H9 (cell line): Measurements from ENCODE around the gene IL1RAP. TPM values are rescaled to one million over a fixed set of nuclear protein-coding genes. Genes with fewer than 3 reads are reported as not detected.

Experiments used
- DNase-seq: peaks from one replicate; pipeline ENCODE4 v3.0.0-alpha.2; 2017
- H2AFZ ChIP-seq: one replicate; pipeline ENCODE4 v1.6.1; 2013; ENCODE audit warnings: mild to moderate bottlenecking, low read length, control low read depth, moderate library complexity
- H2AK5ac ChIP-seq: 2 replicates; pipeline ENCODE4 v1.6.1; 2013; ENCODE audit warnings: low read length, control low read depth, mixed read lengths; ENCODE audit not compliant: insufficient read length
- H2BK120ac ChIP-seq: one replicate; pipeline ENCODE4 v1.6.1; 2013; ENCODE audit warnings: low read depth, mild to moderate bottlenecking, low read length, control low read depth, inconsistent platforms; ENCODE audit not compliant: poor library complexity, severe bottlenecking
- H2BK12ac ChIP-seq: 2 replicates; pipeline ENCODE4 v1.6.1; 2013; ENCODE audit warnings: low read length, control low read depth, mixed read lengths, low read depth; ENCODE audit not compliant: insufficient read length
- H2BK15ac ChIP-seq: 2 replicates; pipeline ENCODE4 v1.6.1; 2013; ENCODE audit warnings: low read depth, low read length, control low read depth
- H2BK20ac ChIP-seq: one replicate; pipeline ENCODE4 v1.6.1; 2013; ENCODE audit warnings: low read depth, mild to moderate bottlenecking, low read length, control low read depth, inconsistent platforms; ENCODE audit not compliant: poor library complexity, severe bottlenecking
- H2BK5ac ChIP-seq: 2 replicates; pipeline ENCODE4 v1.6.1; 2013; ENCODE audit warnings: low read length, control low read depth, mixed read lengths; ENCODE audit not compliant: insufficient read length
- H3K14ac ChIP-seq: 2 replicates; pipeline ENCODE4 v1.6.1; 2013; ENCODE audit warnings: low read length, control low read depth; ENCODE audit not compliant: insufficient read depth
- H3K18ac ChIP-seq: 2 replicates; pipeline ENCODE4 v1.6.1; 2013; ENCODE audit warnings: low read depth, mild to moderate bottlenecking, mixed read lengths, low read length, control low read depth; ENCODE audit not compliant: insufficient read length
- H3K23ac ChIP-seq: 2 replicates; pipeline ENCODE4 v1.6.1; 2013; ENCODE audit warnings: low read length, control low read depth, mixed read lengths, low read depth; ENCODE audit not compliant: insufficient read length
- H3K23me2 ChIP-seq: 2 replicates; pipeline ENCODE4 v1.6.1; 2013; ENCODE audit warnings: low read depth, mild to moderate bottlenecking, mixed read lengths, low read length, control low read depth; ENCODE audit not compliant: insufficient read length, poor library complexity, severe bottlenecking
- H3K27ac ChIP-seq: 2 replicates; pipeline ENCODE4 v1.5.1; 2013; ENCODE audit warnings: low read length, control low read depth, mixed read lengths, low read depth; ENCODE audit not compliant: insufficient read length
- H3K27me3 ChIP-seq: 2 replicates; pipeline ENCODE4 v1.6.1; 2013; ENCODE audit warnings: low read length, control low read depth, inconsistent platforms; ENCODE audit not compliant: insufficient read depth
- H3K4ac ChIP-seq: 2 replicates; pipeline ENCODE4 v1.6.1; 2013; ENCODE audit warnings: low read depth, mild to moderate bottlenecking, control low read depth, inconsistent platforms, low read length, moderate library complexity
- H3K4me1 ChIP-seq: 2 replicates; pipeline ENCODE4 v1.6.1; 2013; ENCODE audit warnings: low read length, control low read depth, inconsistent platforms; ENCODE audit not compliant: insufficient read depth
- H3K4me2 ChIP-seq: 2 replicates; pipeline ENCODE4 v1.6.1; 2013; ENCODE audit warnings: low read length, control low read depth, mixed read lengths; ENCODE audit not compliant: insufficient read length, insufficient read depth
- H3K56ac ChIP-seq: 2 replicates; pipeline ENCODE4 v1.6.1; 2013; ENCODE audit warnings: low read depth, mild to moderate bottlenecking, mixed read lengths, low read length, control low read depth; ENCODE audit not compliant: insufficient read length
- H3K79me1 ChIP-seq: 2 replicates; pipeline ENCODE4 v1.6.1; 2013; ENCODE audit warnings: low read depth, mild to moderate bottlenecking, moderate library complexity, low read length, control low read depth, inconsistent platforms; ENCODE audit not compliant: insufficient read depth, poor library complexity, severe bottlenecking
- H3K79me2 ChIP-seq: 2 replicates; pipeline ENCODE4 v1.6.1; 2013; ENCODE audit warnings: low read length, control low read depth, inconsistent platforms; ENCODE audit not compliant: insufficient read depth
- H3K9ac ChIP-seq: 2 replicates; pipeline ENCODE4 v1.6.1; 2013; ENCODE audit warnings: low read length, control low read depth, mixed read lengths; ENCODE audit not compliant: insufficient read length; ENCODE audit errors: extremely low read depth
- H3K9me3 ChIP-seq: one replicate; pipeline ENCODE4 v1.6.1; 2013; ENCODE audit warnings: low read depth, low read length, inconsistent platforms; ENCODE audit not compliant: control insufficient read depth
- H3T11ph ChIP-seq: one replicate; pipeline ENCODE4 v1.6.1; 2013; ENCODE audit warnings: mild to moderate bottlenecking, low read length, control low read depth, inconsistent platforms
- H4K20me1 ChIP-seq: one replicate; pipeline ENCODE4 v1.6.1; 2013; ENCODE audit not compliant: control insufficient read depth, insufficient read length, insufficient read depth
- H4K5ac ChIP-seq: 2 replicates; pipeline ENCODE4 v1.6.1; 2013; ENCODE audit warnings: low read depth, mild to moderate bottlenecking, mixed read lengths, low read length, control low read depth; ENCODE audit not compliant: insufficient read length
- H4K8ac ChIP-seq: replicated peaks from 2 replicates; pipeline ENCODE4 v1.6.1; 2013; ENCODE audit warnings: low read length, control low read depth, mixed read lengths, low read depth; ENCODE audit not compliant: insufficient read length
- H4K91ac ChIP-seq: 2 replicates; pipeline ENCODE4 v1.6.1; 2013; ENCODE audit warnings: low read depth, mild to moderate bottlenecking, moderate library complexity, mixed read lengths, low read length, control low read depth; ENCODE audit not compliant: insufficient read length
- H3K27ac Mint-ChIP-seq, 3 experiments: 2 replicates in 2 of 3; 3 replicates in 1 of 3; pipeline ENCODE4 v1.8.0; 2020 to 2021; ENCODE audit warnings: mixed read lengths in 3 of 3, mild to moderate bottlenecking in 1 of 3, moderate library complexity in 1 of 3
- H3K27me3 Mint-ChIP-seq: 2 replicates; pipeline ENCODE4 v1.8.0; 2021; ENCODE audit warnings: low read depth, mild to moderate bottlenecking, moderate library complexity, mixed read lengths
- H3K36me3 Mint-ChIP-seq, 3 experiments: 2 replicates in 2 of 3; 3 replicates in 1 of 3; pipeline ENCODE4 v1.8.0; 2020 to 2021; ENCODE audit warnings: low read depth in 3 of 3, mixed read lengths in 3 of 3; ENCODE audit not compliant: insufficient read depth in 1 of 3
- H3K4me1 Mint-ChIP-seq, 2 experiments: 2 replicates each; pipeline ENCODE4 v1.8.0; 2020; ENCODE audit warnings: mixed read lengths in 2 of 2
- H3K4me3 Mint-ChIP-seq, 2 experiments: 2 replicates in 1 of 2; 3 replicates in 1 of 2; pipeline ENCODE4 v1.8.0; 2020 to 2021; ENCODE audit warnings: mild to moderate bottlenecking in 2 of 2, mixed read lengths in 2 of 2, moderate library complexity in 1 of 2
- H3K9me3 Mint-ChIP-seq, 2 experiments: 2 replicates in 1 of 2; 3 replicates in 1 of 2; pipeline ENCODE4 v1.8.0; 2020; ENCODE audit warnings: mild to moderate bottlenecking in 2 of 2, mixed read lengths in 2 of 2, moderate library complexity in 1 of 2
- CTCF ChIP-seq: fragments of 200-600 bp; sonication (generic); conservative IDR thresholded peaks from 3 replicates; pipeline ENCODE4 v1.8.0; 2021; ENCODE audit warnings: antibody characterized with exemption, mild to moderate bottlenecking
- WGBS: extraction: QIAGEN DNeasy Blood & Tissue Kit; methylation state at CpG from one replicate; pipeline ENCODE4 v1.1.7; 2013; ENCODE audit warnings: missing lambda C conversion rate, low lambda C conversion rate, mixed read lengths; ENCODE audit not compliant: insufficient read length; ENCODE audit errors: extremely low coverage; 5-methylcytosine and 5-hydroxymethylcytosine counted together
- total RNA-seq: library from RNA; stranded (reverse); gene quantifications from 2 replicates; pipeline ENCODE4 v1.2.1, GENCODE V29; 2021

The IL1RAP gene
- total RNA-seq, 1 experiment from 2014 or later: 4.6 TPM

GRCh38 chr3:190542846-190543245, 29.0 kb downstream of the IL1RAP start:
- H3K36me3 Mint-ChIP-seq: no peaks in the 10 kb centered on the region
- no peak overlapping the region for H3K4ac ChIP-seq
- H4K91ac ChIP-seq: no peak overlapping the region
- H3K79me1 ChIP-seq: no peaks in the 10 kb centered on the region
- no peaks in the 10 kb centered on the region for H3K9me3 ChIP-seq
- no peak overlapping the region for H2BK120ac ChIP-seq
- no peaks in the 10 kb centered on the region for H3K79me2 ChIP-seq
- no peak overlapping the region for H3K14ac ChIP-seq
- no peak overlapping the region for H4K5ac ChIP-seq
- H3K27ac ChIP-seq: no peak overlapping the region
- H2BK12ac ChIP-seq: no peak overlapping the region
- H3K4me1 ChIP-seq: peaks cover 12% of the 10 kb centered on the region; the same call in 1 of the 2 replicates
- no peak overlapping the region for H2BK5ac ChIP-seq
- H2BK20ac ChIP-seq: no peak overlapping the region
- H3K18ac ChIP-seq: no peak overlapping the region
- no peaks in the 10 kb centered on the region for H3K23me2 ChIP-seq
- no peak overlapping the region for H2BK15ac ChIP-seq
- no peak overlapping the region for H3K23ac ChIP-seq
- peaks cover 18% of the 10 kb centered on the region for H3K27me3 ChIP-seq
- DNase-seq: no peak
- H3K4me2 ChIP-seq: no peak overlapping the region
- no peaks in the 10 kb centered on the region for H4K20me1 ChIP-seq
- H3K27ac Mint-ChIP-seq: no peak overlapping the region
- no peaks in the 10 kb centered on the region; a peak in 1 of 5 replicates for H3K9me3 Mint-ChIP-seq
- no peak overlapping the region for H2AK5ac ChIP-seq
- no CpG with 5 or more reads among the region's 1 CpG for WGBS
- TF ChIP-seq CTCF: no peak
- H4K8ac ChIP-seq: no peak overlapping the region
- no peak overlapping the region for H2AFZ ChIP-seq
- no peak overlapping the region for H3K56ac ChIP-seq
- H3K27me3 Mint-ChIP-seq: peaks cover 79% of the 10 kb centered on the region
- H3K9ac ChIP-seq: no peak overlapping the region
- no peak overlapping the region for H3T11ph ChIP-seq
- no peak overlapping the region for H3K4me3 Mint-ChIP-seq
- peaks cover 34 to 36% of the 10 kb centered on the region in 2 experiments for H3K4me1 Mint-ChIP-seq
